Ascending aorta (tissue), 2 donors: ENCODE data around the gene OSTC. TPM values are rescaled to one million over a fixed set of nuclear protein-coding genes. Genes with fewer than 3 reads are reported as not detected.

ENCODE experiments used
- DNase-seq, 2 donors: peaks; one replicate each; pipeline ENCODE4 v3.0.0-alpha.2; 2019; ENCODE audit warnings: low spot score in 2 of 2
- H3K27ac ChIP-seq, 2 donors: fragments of 200-600 bp; sonication (generic); one replicate each; pipeline ENCODE4 v1.5.1; 2016 to 2017; ENCODE audit warnings: mild to moderate bottlenecking in 1 of 2
- H3K27me3 ChIP-seq: fragments of 200-600 bp; sonication (generic); one replicate; pipeline ENCODE4 v1.5.1; 2017
- H3K36me3 ChIP-seq, 2 donors: fragments of 200-600 bp; sonication (generic); one replicate each; pipeline ENCODE4 v1.5.1; 2016
- H3K4me1 ChIP-seq, 2 donors: fragments of 200-600 bp; sonication (generic); one replicate each; pipeline ENCODE4 v1.5.1; 2016 to 2017; ENCODE audit warnings: mild to moderate bottlenecking in 1 of 2
- H3K4me3 ChIP-seq, 2 donors: fragments of 200-600 bp; sonication (generic); one replicate each; pipeline ENCODE4 v1.5.1; 2016 to 2017; ENCODE audit warnings: mild to moderate bottlenecking in 1 of 2
- H3K9me3 ChIP-seq, 2 donors: fragments of 200-600 bp; sonication (generic); one replicate each; pipeline ENCODE4 v1.5.1; 2016
- CTCF ChIP-seq, 3 experiments: fragments of 200-600 bp in 2 of 3; fragments of 450-650 bp in 1 of 3; sonication (generic) in 2 of 3; IDR thresholded peaks; one replicate each; pipeline ENCODE4 v1.5.1; 2016 to 2019; ENCODE audit warnings: antibody characterized with exemption in 3 of 3, mild to moderate bottlenecking in 1 of 3, moderate library complexity in 1 of 3
- intact Hi-C: fragments of 100-400 bp; cut with DNase I; formaldehyde crosslinking; loops from one replicate; pipeline ENCODE4 v1.15.1; 2023
- total RNA-seq: library from RNA; depleted of rRNA; stranded (reverse); fragments of >200 nt; gene quantifications from one replicate; pipeline ENCODE4 v1.1.0, GENCODE V29; 2016

OSTC gene
- total RNA-seq, 1 donor from 2014 or later: 50.4 TPM

GRCh38 chr4:108695062-108695461 lies 44.7 kb downstream of the OSTC start:
- Histone ChIP-seq H3K36me3 (no peaks in the 10 kb centered on the region), H3K9me3 (no peaks in the 10 kb centered on the region), H3K27ac (no peak overlapping the region), H3K27me3 (no peaks in the 10 kb centered on the region), H3K4me1 (no peaks in the 10 kb centered on the region), H3K4me3 (no peak overlapping the region)
- no peak for TF ChIP-seq CTCF (IDR thresholded peaks at IDR 0.05)
- intact Hi-C loops: no loop called here
- DNase-seq: no peak

GRCh38 chr4:108696160-108696559 lies 45.8 kb downstream of the OSTC start:
- no peak for TF ChIP-seq CTCF (IDR thresholded peaks at IDR 0.05)
- H3K27me3 ChIP-seq: no peaks in the 10 kb centered on the region
- intact Hi-C loops: no loop called here
- H3K4me1 ChIP-seq: no peaks in the 10 kb centered on the region
- no peak overlapping the region for H3K27ac ChIP-seq
- no peak overlapping the region for H3K4me3 ChIP-seq
- DNase-seq: no peak
- no peaks in the 10 kb centered on the region for H3K36me3 ChIP-seq
- no peaks in the 10 kb centered on the region for H3K9me3 ChIP-seq

- intact Hi-C loops: no loop called here
- no peaks in the 10 kb centered on the region for H3K27me3 ChIP-seq
- no peaks in the 10 kb centered on the region for H3K36me3 ChIP-seq
- H3K4me1 ChIP-seq: no peaks in the 10 kb centered on the region
- H3K9me3 ChIP-seq: no peaks in the 10 kb centered on the region
- no peak overlapping the region for H3K4me3 ChIP-seq
- H3K27ac ChIP-seq: no peak overlapping the region
- TF ChIP-seq CTCF (IDR thresholded peaks at IDR 0.05): no peak
- no peak for DNase-seq
Observed at GRCh38 chr4:108700081-108700757, 49.8 kb downstream of the OSTC start.

GRCh38 chr4:108702960-108703359 lies 52.6 kb downstream of the OSTC start:
- Histone ChIP-seq H3K4me1 (no peaks in the 10 kb centered on the region), H3K9me3 (no peaks in the 10 kb centered on the region), H3K27me3 (no peaks in the 10 kb centered on the region), H3K4me3 (no peak overlapping the region), H3K27ac (no peak overlapping the region), H3K36me3 (no peaks in the 10 kb centered on the region)
- TF ChIP-seq CTCF (IDR thresholded peaks at IDR 0.05): no peak
- intact Hi-C loops: no loop called here
- DNase-seq: no peak

- no peak for DNase-seq
- Histone ChIP-seq H3K4me1 (no peaks in the 10 kb centered on the region), H3K4me3 (no peak overlapping the region), H3K36me3 (no peaks in the 10 kb centered on the region), H3K27me3 (no peaks in the 10 kb centered on the region), H3K27ac (no peak overlapping the region), H3K9me3 (no peaks in the 10 kb centered on the region)
- no peak for TF ChIP-seq CTCF (IDR thresholded peaks at IDR 0.05)
- intact Hi-C loops: no loop called here
Observed at GRCh38 chr4:108703370-108703769, 53.0 kb downstream of the OSTC start.

GRCh38 chr4:108703966-108704365 lies 53.6 kb downstream of the OSTC start:
- Histone ChIP-seq H3K36me3 (no peaks in the 10 kb centered on the region), H3K4me1 (no peaks in the 10 kb centered on the region), H3K27ac (no peak overlapping the region), H3K27me3 (no peaks in the 10 kb centered on the region), H3K4me3 (no peak overlapping the region), H3K9me3 (no peaks in the 10 kb centered on the region)
- no peak for DNase-seq
- intact Hi-C loops: no loop called here
- no peak for TF ChIP-seq CTCF (IDR thresholded peaks at IDR 0.05)
